HepG2 (cell line): ENCODE measurements around the gene KLHDC1. TPM values are rescaled to one million over a fixed set of nuclear protein-coding genes. Genes with fewer than 3 reads are reported as not detected.

ENCODE experiments used
- ATAD3A ChIP-seq: sonication (generic); formaldehyde crosslinking; IDR thresholded peaks from 2 replicates; pipeline ENCODE4 v1.4.0; 2020; ENCODE audit warnings: missing genetic modification reagents
- CEBPB ChIP-seq: IDR thresholded peaks from 2 replicates; pipeline ENCODE4 v1.6.1; 2011; ENCODE audit warnings: low read depth, low read length, improper control_type of control experiment, borderline replicate concordance
- GABPB1 ChIP-seq: IDR thresholded peaks from 2 replicates; pipeline ENCODE4 v1.6.1; 2016; ENCODE audit warnings: mild to moderate bottlenecking, missing genetic modification reagents, moderate library complexity, missing compliant biosample characterization
- HBP1 ChIP-seq: IDR thresholded peaks from 2 replicates; pipeline ENCODE4 v1.6.1; 2016; ENCODE audit warnings: low read depth, control low read depth
- IRF2 ChIP-seq: IDR thresholded peaks from 2 replicates; pipeline ENCODE4 v1.6.1; 2018; ENCODE audit warnings: missing genetic modification reagents, missing compliant biosample characterization
- KDM5A ChIP-seq: fragments of 200-600 bp; sonication (generic); IDR thresholded peaks from 2 replicates; pipeline ENCODE4 v1.7.0; 2018; ENCODE audit warnings: antibody characterized with exemption, mild to moderate bottlenecking, low read length, borderline replicate concordance
- MTA3 ChIP-seq: sonication (generic); formaldehyde crosslinking; IDR thresholded peaks from 2 replicates; pipeline ENCODE4 v1.4.0; 2020; ENCODE audit warnings: missing genetic modification reagents
- MYPOP ChIP-seq: sonication (generic); formaldehyde crosslinking; IDR thresholded peaks from 2 replicates; pipeline ENCODE4 v1.8.1; 2023; ENCODE audit warnings: mild to moderate bottlenecking, moderate library complexity, missing genetic modification reagents
- NR1H2 ChIP-seq: sonication (generic); formaldehyde crosslinking; IDR thresholded peaks from 2 replicates; pipeline ENCODE4 v1.8.1; 2022; ENCODE audit warnings: low read depth, missing genetic modification reagents, borderline replicate concordance
- PLRG1 ChIP-seq: fragments of 450-650 bp; conservative IDR thresholded peaks from 2 replicates; pipeline ENCODE4 v1.6.1; 2016
- POGZ ChIP-seq: sonication (generic); formaldehyde crosslinking; IDR thresholded peaks from 2 replicates; pipeline ENCODE4 v1.4.0; 2020; ENCODE audit warnings: mild to moderate bottlenecking, missing genetic modification reagents
- RORA ChIP-seq: sonication (generic); formaldehyde crosslinking; IDR thresholded peaks from 2 replicates; pipeline ENCODE4 v1.5.0; 2020; ENCODE audit warnings: mild to moderate bottlenecking, missing genetic modification reagents, moderate library complexity
- SATB2 ChIP-seq: sonication (generic); formaldehyde crosslinking; IDR thresholded peaks from 2 replicates; pipeline ENCODE4 v1.5.0; 2020; ENCODE audit warnings: missing genetic modification reagents
- THAP11 ChIP-seq: IDR thresholded peaks from 2 replicates; pipeline ENCODE4 v1.6.1; 2016; ENCODE audit warnings: missing biosample characterization, missing genetic modification reagents
- TRAFD1 ChIP-seq: sonication (generic); formaldehyde crosslinking; IDR thresholded peaks from 2 replicates; pipeline ENCODE4 v1.5.1; 2020; ENCODE audit warnings: missing genetic modification reagents, mild to moderate bottlenecking, borderline replicate concordance
- XBP1 ChIP-seq: sonication (generic); formaldehyde crosslinking; IDR thresholded peaks from 2 replicates; pipeline ENCODE4 v1.5.0; 2020; ENCODE audit warnings: missing genetic modification reagents
- ZBTB1 ChIP-seq: sonication (generic); formaldehyde crosslinking; IDR thresholded peaks from 2 replicates; pipeline ENCODE4 v1.4.0; 2020; ENCODE audit warnings: missing genetic modification reagents, borderline replicate concordance
- ZBTB21 ChIP-seq: sonication (generic); formaldehyde crosslinking; IDR thresholded peaks from 2 replicates; pipeline ENCODE4 v1.4.0; 2020; ENCODE audit warnings: missing genetic modification reagents
- ZBTB49 ChIP-seq: sonication (generic); formaldehyde crosslinking; IDR thresholded peaks from 2 replicates; pipeline ENCODE4 v1.4.0; 2020; ENCODE audit warnings: missing genetic modification reagents, borderline replicate concordance
- ZNF282 ChIP-seq: fragments of 450-650 bp; IDR thresholded peaks from 2 replicates; pipeline ENCODE4 v1.6.1; 2018; ENCODE audit not compliant: partially characterized antibody
- ZNF614 ChIP-seq: IDR thresholded peaks from 2 replicates; pipeline ENCODE4 v1.6.1; 2018; ENCODE audit warnings: missing biosample characterization, missing genetic modification reagents, inconsistent platforms, borderline replicate concordance
- ZNF747 ChIP-seq: sonication (generic); formaldehyde crosslinking; IDR thresholded peaks from 2 replicates; pipeline ENCODE4 v1.8.1; 2023; ENCODE audit warnings: missing genetic modification reagents, mild to moderate bottlenecking, borderline replicate concordance
- ZNF749 ChIP-seq: sonication (generic); formaldehyde crosslinking; IDR thresholded peaks from 2 replicates; pipeline ENCODE4 v1.8.0; 2022; ENCODE audit warnings: mild to moderate bottlenecking, missing genetic modification reagents, moderate library complexity, borderline replicate concordance
- polyA plus RNA-seq, 8 experiments: library from polyadenylated mRNA; depleted of rRNA in 3 of 8; stranded (reverse) in 7 of 8; unstranded in 1 of 8; fragments of >200 nt; fragmentation: Illumina TruSeq in 4 of 8; extraction: Trizol in 4 of 8; gene quantifications; 2 replicates each; pipeline versions ENCODE4 v1.2.1 to v1.2.3, GENCODE V29; 2011 to 2016; ENCODE audit warnings: low read depth in 4 of 8, missing spikeins in 1 of 8, mixed read lengths in 1 of 8; ENCODE audit not compliant: insufficient read depth in 1 of 8
- total RNA-seq, 5 experiments: library from RNA; depleted of rRNA; stranded (reverse); fragments of >200 nt; fragmentation: Illumina TruSeq; extraction: Trizol; gene quantifications; 2 replicates each; pipeline ENCODE4 v1.2.3, GENCODE V29; 2016; ENCODE audit warnings: low read depth in 1 of 5

KLHDC1 gene
- total and polyA plus RNA-seq, 2 of the 13 experiments (the other 11 are each of a cell fraction or from before 2014, with no cell fraction given) = 0.11 TPM; not detected in 1

GRCh38 chr14:49768301-49769121 is 75.6 kb downstream of the KLHDC1 start (continued):
- peak; percentile 62; the same call in 1 of the 2 replicates for TF ChIP-seq MYPOP (CRISPR knock-in tag)
- 0 out of 2 replicates have a peak, but pooled peaks have one; percentile 25 for TF ChIP-seq ZNF749
- TF ChIP-seq ZBTB49 (CRISPR knock-in tag) = no peak
- no peak for TF ChIP-seq ZBTB1 (CRISPR knock-in tag)
- TF ChIP-seq SATB2 = no peak
- no peak for TF ChIP-seq ZNF747 (CRISPR knock-in tag)
- TF ChIP-seq PLRG1 = no peak
- no peak; the same call in none of the 2 replicates for TF ChIP-seq POGZ (CRISPR knock-in tag)
- TF ChIP-seq IRF2 (CRISPR knock-in tag) = no peak
- no peak for TF ChIP-seq XBP1 (CRISPR knock-in tag)
- no peak for TF ChIP-seq THAP11
- TF ChIP-seq TRAFD1 (CRISPR knock-in tag) = no peak
- no peak for TF ChIP-seq ZNF614 (CRISPR knock-in tag)
- peak; percentile 91 for TF ChIP-seq ZBTB21 (CRISPR knock-in tag)
- TF ChIP-seq KDM5A = no peak
- no peak for TF ChIP-seq ZNF282
- no peak for TF ChIP-seq MTA3 (CRISPR knock-in tag)
- 0 out of 2 replicates have a peak, but pooled peaks have one; percentile 44 for TF ChIP-seq RORA (CRISPR knock-in tag)
- TF ChIP-seq CEBPB = no peak
- no peak for TF ChIP-seq HBP1 (CRISPR knock-in tag)
- no peak for TF ChIP-seq ATAD3A (CRISPR knock-in tag)
- TF ChIP-seq GABPB1 (CRISPR knock-in tag) = no peak
- TF ChIP-seq NR1H2 = no peak; the same call in 1 of the 2 replicates
